ENCODE measurements around the gene AKAP9. TPM values are rescaled to one million over a fixed set of nuclear protein-coding genes. Genes with fewer than 3 reads are reported as not detected.

The AKAP9 gene
- total and polyA plus RNA-seq, 9 of the 15 experiments (the other 6 are each of a cell fraction or from before 2014, with no cell fraction given): 25.5 to 80.9 (median 46.3) TPM

GRCh38 chr7:92134271-92135051, 193.8 kb downstream of the AKAP9 start, which contains the start of gene CYP51A1 (continued):
- TF ChIP-seq TCF3 (CRISPR knock-in tag; IDR thresholded peaks at IDR 0.05): 0 out of 2 replicates have a peak, but pooled peaks have one; percentile 46
- TF ChIP-seq FOXK2 (conservative IDR thresholded peaks at IDR 0.05 in 1 of 2, IDR thresholded peaks at IDR 0.05 in 1 of 2; ENCODE audit: low read depth in 2 of 2): peak; percentile 71 to 81; a peak in 3 of 4 replicates
- no peak for TF ChIP-seq CHD1 (IDR thresholded peaks at IDR 0.05; ENCODE audit: low read length)
- TF ChIP-seq ZNF347 (CRISPR knock-in tag; IDR thresholded peaks at IDR 0.05; ENCODE audit: low read depth): no peak
- TF ChIP-seq HOXB6 (CRISPR knock-in tag; IDR thresholded peaks at IDR 0.05; ENCODE audit: borderline replicate concordance): no peak
- peak; percentile 92 for TF ChIP-seq CREM (IDR thresholded peaks at IDR 0.05; ENCODE audit: low read depth)
- no peak for TF ChIP-seq ZNF124 (CRISPR knock-in tag; IDR thresholded peaks at IDR 0.05)
- peak; percentile 97 for TF ChIP-seq L3MBTL2 (IDR thresholded peaks at IDR 0.05)
- no peak for TF ChIP-seq TFAM (CRISPR knock-in tag; conservative IDR thresholded peaks at IDR 0.05)
- TF ChIP-seq PRPF4 (IDR thresholded peaks at IDR 0.05; ENCODE audit: insufficient read depth, low read depth, low read length, poor library complexity, severe bottlenecking): no peak
- TF ChIP-seq BRCA1 (IDR thresholded peaks at IDR 0.05): no peak
- TF ChIP-seq BRCA1 (CRISPR knock-in tag; IDR thresholded peaks at IDR 0.05): no peak
- TF ChIP-seq CTCFL (IDR thresholded peaks at IDR 0.05; ENCODE audit: borderline replicate concordance, insufficient read depth, low read depth, low read length, poor library complexity, severe bottlenecking): peak; percentile 13
- no peak for TF ChIP-seq ZBTB1 (CRISPR knock-in tag; IDR thresholded peaks at IDR 0.05; ENCODE audit: borderline replicate concordance, low read depth)
- no peak for TF ChIP-seq ZNF77 (CRISPR knock-in tag; IDR thresholded peaks at IDR 0.05)
- peak; percentile 75; the same call in 1 of the 2 replicates for TF ChIP-seq OTX1 (CRISPR knock-in tag; IDR thresholded peaks at IDR 0.05)
- TF ChIP-seq USF2 (CRISPR knock-in tag; IDR thresholded peaks at IDR 0.05): no peak
- peak; percentile 70 for TF ChIP-seq MAX (CRISPR knock-in tag; IDR thresholded peaks at IDR 0.05)
- 0 out of 2 replicates have a peak, but pooled peaks have one; percentile 9 for TF ChIP-seq ILF3 (IDR thresholded peaks at IDR 0.05; ENCODE audit: borderline replicate concordance)
- TF ChIP-seq ZFPM2 (CRISPR knock-in tag; IDR thresholded peaks at IDR 0.05): no peak
